Right hindlimb (tissue), 1 donor: ENCODE measurements around the gene JOSD2.
"Not testable (repeated sequence)": the region's sequence is repeated elsewhere in the genome, so short reads cannot be mapped to it uniquely, and the experiment has no call there.

Experiments
- DNase-seq: peaks from one replicate; pipeline ENCODE4 v3.0.0-alpha.2; 2018

Gene JOSD2

GRCh38 chr19:50475101-50475568 is 35.9 kb downstream of the JOSD2 start:
- DNase-seq: no peak

GRCh38 chr19:50473336-50473735 is 37.7 kb downstream of the JOSD2 start:
- not testable (repeated sequence) for DNase-seq

GRCh38 chr19:50468818-50469217 is 42.2 kb downstream of the JOSD2 start:
- no peak for DNase-seq

GRCh38 chr19:50467566-50467965 is 43.4 kb downstream of the JOSD2 start:
- no peak for DNase-seq

DNA sequence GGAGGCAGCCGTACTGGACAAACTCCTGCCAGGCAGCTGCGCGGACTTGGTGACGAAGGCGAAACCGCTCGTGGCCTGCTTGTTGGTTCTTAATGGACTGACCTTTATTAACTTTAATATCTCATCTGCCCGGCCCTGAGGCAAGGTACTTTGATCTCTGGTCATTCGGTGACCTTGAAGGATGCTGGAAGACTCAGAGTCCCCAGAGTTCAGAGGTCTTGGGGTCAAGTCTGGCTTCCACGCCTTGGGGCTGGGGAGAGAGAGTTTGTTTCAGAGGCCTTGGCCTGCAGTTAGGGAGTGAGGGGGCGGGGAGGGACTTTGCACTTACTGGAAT is 44.3 kb downstream of the JOSD2 start:
- DNase-seq: no peak

- DNase-seq: peak; percentile 81
These were observed 44.8 kb downstream of the JOSD2 start for GRCh38 chr19:50465986-50466705.

- no peak for DNase-seq
These were observed 46.0 kb downstream of the JOSD2 start for GRCh38 chr19:50465000-50465399.

DNA sequence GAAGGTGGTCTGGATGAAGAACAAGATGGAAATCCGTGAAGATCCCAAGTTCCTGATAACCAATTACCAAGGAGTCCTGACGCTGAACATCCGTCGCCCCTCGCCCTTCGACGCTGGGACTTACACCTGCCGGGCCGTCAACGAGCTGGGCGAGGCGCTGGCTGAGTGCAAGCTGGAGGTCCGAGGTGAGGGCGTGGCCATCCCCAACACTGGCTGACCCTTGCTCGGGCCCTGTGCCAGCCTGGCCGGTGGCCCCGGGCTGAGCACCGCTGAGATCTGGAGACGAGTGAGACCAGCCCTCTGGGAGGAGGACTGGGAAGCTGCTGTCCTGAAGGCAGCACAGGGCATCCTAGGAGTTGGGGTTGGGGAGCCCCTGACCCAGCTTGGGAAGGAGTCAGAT is 46.6 kb downstream of the JOSD2 start:
- DNase-seq: no peak

DNA sequence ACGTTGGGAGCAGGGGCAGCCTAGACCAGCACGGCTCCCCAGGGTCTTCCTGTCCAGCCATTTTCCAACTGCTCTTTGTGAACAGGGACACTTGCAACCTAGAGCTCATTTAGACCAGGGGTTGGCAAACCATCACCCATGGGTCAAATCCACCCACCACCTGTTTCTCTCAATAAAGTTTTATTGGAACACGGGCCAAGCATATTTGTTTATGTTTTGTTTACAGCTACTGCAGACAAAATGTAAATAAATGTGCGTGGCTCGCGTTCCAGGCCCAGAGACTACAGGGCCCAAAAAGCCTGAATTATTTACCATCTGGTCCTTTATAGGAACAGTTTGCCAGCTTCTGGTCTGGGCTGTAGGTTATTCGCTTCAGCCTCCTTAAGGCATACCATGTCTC is 48.0 kb downstream of the JOSD2 start:
- DNase-seq: no peak

- peak; percentile 70 for DNase-seq
These were observed 49.7 kb downstream of the JOSD2 start for GRCh38 chr19:50461066-50461875.

DNA sequence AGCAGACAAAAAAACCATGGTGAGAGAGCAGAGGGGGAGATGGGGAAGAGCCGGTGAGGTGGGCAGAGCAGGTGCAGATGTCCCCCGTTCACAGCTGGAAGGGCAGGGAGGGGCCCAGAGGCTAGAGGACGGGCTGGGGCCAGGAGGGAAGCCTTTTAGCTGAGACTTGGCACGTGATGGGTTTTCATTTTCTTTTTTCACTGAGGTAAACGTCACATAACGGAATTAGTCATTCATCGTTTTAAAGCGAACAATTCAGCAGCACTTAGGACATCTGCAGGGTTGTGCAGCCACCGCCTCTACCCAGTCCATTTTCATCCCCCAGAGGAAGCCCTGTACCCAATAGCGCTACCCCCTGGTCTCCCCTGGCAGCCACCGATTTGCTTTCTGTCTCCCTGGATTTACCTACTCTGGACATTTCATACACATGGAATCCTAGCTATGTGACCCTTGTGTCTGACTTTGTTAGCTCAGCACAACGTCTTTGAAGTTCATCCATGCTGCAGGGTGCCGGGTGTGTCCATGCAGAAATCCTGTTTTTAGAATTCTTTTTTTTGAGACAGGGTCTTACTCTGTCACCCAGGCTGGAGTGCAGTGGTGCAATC is 50.7 kb downstream of the JOSD2 start:
- no peak for DNase-seq

DNA sequence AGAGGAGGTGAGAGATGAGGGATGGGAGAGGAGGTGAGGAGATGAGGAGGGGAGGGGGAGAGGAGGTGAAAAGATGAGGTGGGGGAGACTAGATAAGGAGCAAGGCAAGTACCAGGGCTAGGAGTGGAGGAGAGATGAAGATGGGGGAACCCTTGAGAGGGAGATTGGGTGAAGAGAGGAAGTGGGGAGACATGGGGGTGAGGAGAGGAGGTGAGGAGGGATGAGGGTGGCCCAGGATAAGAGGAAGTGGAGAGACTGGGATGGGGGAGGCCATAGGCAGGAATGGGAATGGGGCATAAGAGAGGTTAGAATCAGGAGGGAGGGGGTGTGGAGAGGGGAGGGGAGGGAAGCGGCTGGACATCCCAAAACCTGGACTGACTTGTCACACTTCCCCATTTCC is 51.4 kb downstream of the JOSD2 start:
- DNase-seq: no peak

- no peak for DNase-seq
These were observed 51.9 kb downstream of the JOSD2 start for GRCh38 chr19:50459067-50459456.

DNA sequence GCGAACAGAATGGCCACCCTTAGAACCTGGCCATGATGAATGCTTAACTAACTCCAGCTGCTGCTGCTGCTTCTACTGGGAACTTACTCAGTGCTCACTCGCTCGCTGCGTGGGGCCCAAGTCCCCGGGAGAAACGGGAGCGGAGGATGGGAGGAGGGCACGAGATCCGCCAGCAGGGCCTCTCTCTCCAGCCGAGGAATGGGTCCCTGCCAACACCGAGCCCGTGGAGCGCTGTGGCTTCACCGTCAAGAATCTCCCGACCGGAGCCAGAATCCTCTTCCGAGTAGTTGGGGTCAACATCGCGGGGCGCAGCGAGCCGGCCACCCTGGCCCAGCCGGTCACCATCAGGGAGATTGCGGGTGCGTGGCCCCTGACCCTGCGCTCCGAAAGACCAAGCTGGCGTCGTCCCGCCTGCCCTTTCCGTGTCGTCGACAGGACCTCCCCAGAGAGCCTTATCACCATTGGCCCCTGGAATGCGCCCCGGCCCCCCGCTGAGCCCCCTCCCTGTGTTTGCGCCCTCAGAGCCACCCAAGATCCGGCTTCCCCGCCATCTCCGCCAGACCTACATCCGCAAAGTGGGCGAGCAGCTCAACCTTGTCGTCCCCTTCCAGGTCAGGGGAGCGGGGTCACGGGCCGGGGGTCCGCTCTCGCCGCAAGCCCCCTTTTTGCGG is 52.5 kb downstream of the JOSD2 start:
- DNase-seq: no peak

DNA sequence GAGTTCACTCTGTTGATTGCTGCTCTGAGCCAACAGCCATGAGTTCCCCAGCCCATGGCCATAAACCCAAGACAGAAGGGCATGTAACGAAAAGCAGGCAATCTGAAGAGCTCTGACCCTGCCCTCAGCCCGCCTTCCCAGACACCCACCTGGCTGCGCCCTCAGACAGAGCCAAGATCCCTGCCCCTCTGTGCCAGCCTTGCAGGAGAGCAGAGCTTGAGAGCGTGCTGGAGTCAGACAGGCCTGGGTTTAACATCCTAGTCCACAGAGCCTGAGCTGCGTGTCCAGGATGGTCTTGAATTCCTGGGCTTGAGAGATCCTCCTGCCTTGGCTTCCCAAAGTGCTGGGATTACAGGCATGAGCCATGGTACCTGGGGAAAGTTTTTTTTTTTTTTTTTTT is 53.7 kb downstream of the JOSD2 start:
- no peak for DNase-seq
